Measurements from ENCODE around the gene CTNND1. TPM values are rescaled to one million over a fixed set of nuclear protein-coding genes. Genes with fewer than 3 reads are reported as not detected.

The CTNND1 gene
- total RNA-seq, 1 experiment from 2014 or later: 95.9 TPM

GRCh38 chr11:57793351-57794115, 31.9 kb downstream of the CTNND1 start:
- no peaks in the 10 kb centered on the region for H3K9me3 ChIP-seq (replicated peaks)
- no peak overlapping the region for H3K27ac ChIP-seq
- H3K4me1 ChIP-seq: peaks cover 3% of the 10 kb centered on the region
- H3K27me3 ChIP-seq: no peaks in the 10 kb centered on the region
- peaks cover 47% of the 10 kb centered on the region for H3K36me3 ChIP-seq
- DNase-seq: no peak
- H3K4me3 ChIP-seq: no peak overlapping the region

- no peak overlapping the region for H3K4me3 ChIP-seq
- DNase-seq: peak in 1 of 2 experiments; percentile 57
- H3K27ac ChIP-seq: peak overlapping the region; percentile 2; the same call in 1 of the 2 replicates
- no peaks in the 10 kb centered on the region for H3K27me3 ChIP-seq
- no peaks in the 10 kb centered on the region for H3K9me3 ChIP-seq (replicated peaks)
- peaks cover 20% of the 10 kb centered on the region for H3K4me1 ChIP-seq
- peaks cover 48% of the 10 kb centered on the region for H3K36me3 ChIP-seq
Measured at GRCh38 chr11:57798905-57799559, 37.4 kb downstream of the CTNND1 start.

GRCh38 chr11:57800444-57801182, 39.0 kb downstream of the CTNND1 start:
- Histone ChIP-seq H3K27ac (no peak overlapping the region), H3K4me3 (no peak overlapping the region), H3K4me1 (peaks cover 20% of the 10 kb centered on the region), H3K36me3 (peaks cover 49% of the 10 kb centered on the region), H3K9me3 (replicated peaks) (no peaks in the 10 kb centered on the region), H3K27me3 (no peaks in the 10 kb centered on the region)
- peak; percentile 29 to 84 for DNase-seq

GRCh38 chr11:57801183-57801485, 39.5 kb downstream of the CTNND1 start:
- Histone ChIP-seq H3K36me3 (peaks cover 49% of the 10 kb centered on the region), H3K27ac (no peak overlapping the region), H3K4me1 (peaks cover 20% of the 10 kb centered on the region), H3K27me3 (no peaks in the 10 kb centered on the region), H3K4me3 (no peak overlapping the region), H3K9me3 (replicated peaks) (no peaks in the 10 kb centered on the region)
- no peak for DNase-seq

GRCh38 chr11:57802411-57802810, 40.8 kb downstream of the CTNND1 start:
- Histone ChIP-seq H3K4me3 (no peak overlapping the region), H3K27me3 (no peaks in the 10 kb centered on the region), H3K36me3 (peaks cover 52% of the 10 kb centered on the region), H3K4me1 (peaks cover 20% of the 10 kb centered on the region), H3K27ac (no peak overlapping the region), H3K9me3 (replicated peaks) (no peaks in the 10 kb centered on the region)
- no peak for DNase-seq

- Histone ChIP-seq H3K27me3 (no peaks in the 10 kb centered on the region), H3K27ac (no peak overlapping the region), H3K9me3 (replicated peaks) (no peaks in the 10 kb centered on the region), H3K36me3 (peaks cover 68% of the 10 kb centered on the region), H3K4me1 (peaks cover 8% of the 10 kb centered on the region), H3K4me3 (no peak overlapping the region)
- no peak for DNase-seq
Measured at GRCh38 chr11:57804466-57804865, 42.9 kb downstream of the CTNND1 start.

- no peak overlapping the region for H3K27ac ChIP-seq
- H3K9me3 ChIP-seq (replicated peaks): no peaks in the 10 kb centered on the region
- H3K4me1 ChIP-seq: peaks cover 3% of the 10 kb centered on the region; the same call in 1 of the 2 replicates
- DNase-seq: no peak
- peaks cover 80% of the 10 kb centered on the region for H3K36me3 ChIP-seq
- H3K27me3 ChIP-seq: no peaks in the 10 kb centered on the region
- H3K4me3 ChIP-seq: no peak overlapping the region
Measured at GRCh38 chr11:57805780-57806179, 44.2 kb downstream of the CTNND1 start.

GRCh38 chr11:57812634-57813033, 51.0 kb downstream of the CTNND1 start:
- no peaks in the 10 kb centered on the region for H3K4me1 ChIP-seq
- no peaks in the 10 kb centered on the region for H3K9me3 ChIP-seq (replicated peaks)
- no peak overlapping the region for H3K4me3 ChIP-seq
- H3K27me3 ChIP-seq: no peaks in the 10 kb centered on the region
- DNase-seq: no peak
- peaks cover 71% of the 10 kb centered on the region for H3K36me3 ChIP-seq
- no peak overlapping the region for H3K27ac ChIP-seq

- H3K9me3 ChIP-seq (replicated peaks): no peaks in the 10 kb centered on the region
- H3K36me3 ChIP-seq: peaks cover 53% of the 10 kb centered on the region
- no peak overlapping the region for H3K27ac ChIP-seq
- DNase-seq: no peak
- H3K4me3 ChIP-seq: no peak overlapping the region
- H3K4me1 ChIP-seq: no peaks in the 10 kb centered on the region
- H3K27me3 ChIP-seq: no peaks in the 10 kb centered on the region
Measured at GRCh38 chr11:57815476-57815875, 53.9 kb downstream of the CTNND1 start.

- no peaks in the 10 kb centered on the region for H3K27me3 ChIP-seq
- DNase-seq: no peak
- peaks cover 52% of the 10 kb centered on the region for H3K36me3 ChIP-seq
- no peak overlapping the region for H3K27ac ChIP-seq
- no peak overlapping the region for H3K4me3 ChIP-seq
- no peaks in the 10 kb centered on the region for H3K4me1 ChIP-seq
- no peaks in the 10 kb centered on the region for H3K9me3 ChIP-seq (replicated peaks)
Measured at GRCh38 chr11:57815877-57816276, 54.3 kb downstream of the CTNND1 start.

GRCh38 chr11:57818812-57819211, 57.2 kb downstream of the CTNND1 start:
- Histone ChIP-seq H3K27ac (no peak overlapping the region), H3K36me3 (peaks cover 31% of the 10 kb centered on the region), H3K4me1 (peaks cover 7% of the 10 kb centered on the region; the same call in 1 of the 2 replicates), H3K9me3 (replicated peaks) (no peaks in the 10 kb centered on the region), H3K4me3 (no peak overlapping the region), H3K27me3 (no peaks in the 10 kb centered on the region)
- DNase-seq: no peak

GRCh38 chr11:57819252-57819979, 57.8 kb downstream of the CTNND1 start:
- H3K27ac ChIP-seq: no peak overlapping the region
- DNase-seq: no peak
- peaks cover 7% of the 10 kb centered on the region; the same call in 1 of the 2 replicates for H3K4me1 ChIP-seq
- no peak overlapping the region for H3K4me3 ChIP-seq
- H3K36me3 ChIP-seq: peaks cover 25% of the 10 kb centered on the region
- no peaks in the 10 kb centered on the region for H3K27me3 ChIP-seq
- H3K9me3 ChIP-seq (replicated peaks): no peaks in the 10 kb centered on the region

- DNase-seq: no peak
- H3K4me3 ChIP-seq: no peak overlapping the region
- H3K27ac ChIP-seq: no peak overlapping the region
- no peaks in the 10 kb centered on the region for H3K9me3 ChIP-seq (replicated peaks)
- H3K4me1 ChIP-seq: peaks cover 7% of the 10 kb centered on the region; the same call in 1 of the 2 replicates
- 0 out of 2 replicates have a peak, but pooled peaks cover 5% of the 10 kb centered on the region for H3K36me3 ChIP-seq
- no peaks in the 10 kb centered on the region for H3K27me3 ChIP-seq
Measured at GRCh38 chr11:57823859-57824258, 62.3 kb downstream of the CTNND1 start.

- H3K4me3 ChIP-seq: no peak overlapping the region
- no peak for DNase-seq
- H3K9me3 ChIP-seq (replicated peaks): no peaks in the 10 kb centered on the region
- H3K36me3 ChIP-seq: no peaks in the 10 kb centered on the region
- H3K27me3 ChIP-seq: no peaks in the 10 kb centered on the region
- no peaks in the 10 kb centered on the region for H3K4me1 ChIP-seq
- no peak overlapping the region for H3K27ac ChIP-seq
Measured at GRCh38 chr11:57834852-57835251, 73.2 kb downstream of the CTNND1 start.

Measured in SJCRH30 (cell line).